Thyroid gland (tissue), 4 donors: ENCODE measurements around the gene ZNF791. TPM values are rescaled to one million over a fixed set of nuclear protein-coding genes. Genes with fewer than 3 reads are reported as not detected.

Experiments used
- DNase-seq, 2 donors: peaks; one replicate each; pipeline ENCODE4 v3.0.0-alpha.2; 2019
- H3K27ac ChIP-seq, 3 donors: fragments of 200-600 bp; sonication (generic); 1 replicate in 2 of 3; 2 replicates in 1 of 3; pipeline ENCODE4 v1.5.1; 2016 to 2019; ENCODE audit warnings: mild to moderate bottlenecking in 1 of 3, moderate library complexity in 1 of 3
- H3K27me3 ChIP-seq: fragments of 200-600 bp; sonication (generic); one replicate; pipeline ENCODE4 v1.5.1; 2019
- H3K36me3 ChIP-seq, 2 donors: fragments of 200-600 bp; sonication (generic); one replicate each; pipeline ENCODE4 v1.5.1; 2016 to 2019
- H3K4me1 ChIP-seq, 2 donors: fragments of 200-600 bp; sonication (generic); one replicate each; pipeline ENCODE4 v1.5.1; 2017 to 2019
- H3K4me3 ChIP-seq, 3 donors: fragments of 200-600 bp; sonication (generic); replicated peaks in 1 of 3; 1 replicate in 2 of 3; 2 replicates in 1 of 3; pipeline ENCODE4 v1.5.1; 2016; ENCODE audit warnings: mild to moderate bottlenecking in 1 of 3
- H3K9me3 ChIP-seq: fragments of 200-600 bp; sonication (generic); one replicate; pipeline ENCODE4 v1.5.1; 2017
- CTCF ChIP-seq, 6 experiments: fragments of 200-600 bp in 3 of 6; fragments of 450-650 bp in 3 of 6; sonication (generic) in 3 of 6; IDR thresholded peaks; one replicate each; pipeline ENCODE4 v1.5.1; 2016 to 2019; ENCODE audit warnings: antibody characterized with exemption in 6 of 6, mild to moderate bottlenecking in 2 of 6, inconsistent platforms in 1 of 6, moderate library complexity in 1 of 6
- POLR2A ChIP-seq, 2 donors: fragments of 450-650 bp; IDR thresholded peaks; one replicate each; pipeline ENCODE4 v1.6.1; 2017; ENCODE audit warnings: antibody characterized with exemption in 2 of 2, mild to moderate bottlenecking in 2 of 2, moderate library complexity in 1 of 2
- WGBS, 2 donors: methylation state at CpG; one replicate each; pipeline ENCODE4 v1.1.5; 2017; 5-methylcytosine and 5-hydroxymethylcytosine counted together
- intact Hi-C: fragments of 100-400 bp; cut with DNase I; formaldehyde crosslinking; loops from one replicate; pipeline ENCODE4 v1.15.1; 2023
- total RNA-seq, 4 donors: library from RNA; depleted of rRNA; stranded (reverse); fragments of >200 nt; gene quantifications; one replicate each; pipeline ENCODE4 v1.2.3, GENCODE V29; 2016

ZNF791 gene
- total RNA-seq, 4 donors from 2014 or later, result 37.8 to 44.9 (median 39.5) TPM

GRCh38 chr19:12668346-12668745, 57.6 kb downstream of the ZNF791 start:
- no peak for DNase-seq
- intact Hi-C loops, result no loop called here
- H3K27ac ChIP-seq, result peak overlapping the region in 2 of 3 donors; percentile 95 to 98
- H3K9me3 ChIP-seq, result no peaks in the 10 kb centered on the region
- peaks cover 10 to 13% of the 10 kb centered on the region in 2 donors for H3K36me3 ChIP-seq
- H3K4me1 ChIP-seq, result peaks cover 21 to 34% of the 10 kb centered on the region in 2 donors
- WGBS, 2 donors, result 62 to 70% methylated on average over 7 to 8 of the region's 8 CpGs
- no peaks in the 10 kb centered on the region for H3K27me3 ChIP-seq
- TF ChIP-seq CTCF (IDR thresholded peaks at IDR 0.05) (no peak), POLR2A (IDR thresholded peaks at IDR 0.05) (no peak)
- peak overlapping the region; percentile 55 to 61 (median 61) for H3K4me3 ChIP-seq

DNA sequence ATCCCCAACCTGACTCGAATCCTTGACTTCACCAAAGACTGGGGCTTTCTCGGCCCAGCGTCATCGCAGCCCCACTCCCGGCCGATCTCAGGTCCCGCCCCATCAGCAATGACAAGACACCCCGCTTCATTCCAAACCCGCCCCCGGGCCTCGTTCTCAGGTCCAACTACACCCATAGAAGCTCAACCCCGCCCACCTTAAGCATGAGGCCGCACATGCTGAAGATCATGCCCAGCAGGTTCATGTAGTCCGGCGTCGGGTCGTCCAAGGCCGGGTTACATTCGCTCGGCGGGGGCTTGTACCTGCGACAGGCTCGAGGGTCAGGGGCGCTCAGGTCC, 58.2 kb downstream of the ZNF791 start:
- peak; percentile 56 to 68 for DNase-seq
- WGBS, 2 donors, result 0% methylated on average over 12 to 24 of the region's 24 CpGs
- intact Hi-C loops, result no loop called here

DNA sequence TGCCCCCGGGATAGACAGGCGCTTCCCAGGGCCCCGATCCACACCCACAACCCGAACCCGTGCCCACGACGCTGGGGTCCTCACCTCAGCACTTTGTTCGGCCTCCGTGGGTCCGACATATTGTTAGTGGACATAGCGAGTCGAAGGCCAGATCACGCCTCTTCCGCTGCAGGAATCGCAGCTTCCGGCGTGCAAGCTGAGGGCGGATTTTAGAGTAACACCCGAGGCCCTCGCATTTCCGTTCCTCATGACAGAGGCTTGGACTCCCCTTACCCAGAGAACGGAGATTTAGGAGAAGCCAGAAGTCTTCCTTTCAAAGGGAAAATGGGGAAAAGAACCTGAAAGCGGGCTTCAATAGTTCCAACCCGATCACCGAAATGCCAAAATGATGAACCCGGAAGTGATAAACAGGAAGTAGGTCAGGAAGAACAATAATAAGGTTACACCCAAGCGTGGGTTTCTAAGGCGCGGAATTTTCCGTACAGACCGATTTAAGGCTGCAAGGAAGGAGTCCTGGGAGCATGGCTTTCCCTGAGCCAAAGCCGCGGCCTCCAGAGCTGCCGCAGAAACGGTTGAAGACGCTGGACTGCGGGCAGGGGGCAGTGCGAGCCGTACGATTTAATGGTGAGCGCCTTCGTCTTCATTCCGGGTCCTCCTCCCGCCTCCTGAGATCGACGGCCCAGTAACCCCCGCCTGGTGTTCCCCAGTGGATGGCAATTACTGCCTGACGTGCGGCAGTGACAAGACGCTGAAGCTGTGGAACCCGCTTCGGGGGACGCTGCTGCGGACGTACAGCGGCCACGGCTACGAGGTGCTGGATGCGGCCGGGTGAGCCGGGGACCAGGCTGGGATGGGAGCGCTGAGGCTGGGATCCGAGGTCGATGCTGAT, 58.8 kb downstream of the ZNF791 start:
- WGBS, 2 donors, result 0 to 1% methylated on average over 31 to 39 of the region's 64 CpGs
- no peaks in the 10 kb centered on the region for H3K9me3 ChIP-seq
- H3K27ac ChIP-seq, result peak overlapping the region; percentile 89 to 98 (median 95)
- intact Hi-C loops, result loop anchor here (10.0 kb wide), 1 partner anchor 175 kb away; no protein-coding TSS in a partner anchor
- peaks cover 17 to 19% of the 10 kb centered on the region in 2 donors for H3K36me3 ChIP-seq
- H3K4me3 ChIP-seq, result peak overlapping the region; percentile 55 to 61 (median 61)
- no peaks in the 10 kb centered on the region for H3K27me3 ChIP-seq
- H3K4me1 ChIP-seq, result peaks cover 21 to 34% of the 10 kb centered on the region in 2 donors
- TF ChIP-seq CTCF (IDR thresholded peaks at IDR 0.05) (no peak), POLR2A (IDR thresholded peaks at IDR 0.05) (peak in 1 of 2 donors; percentile 50)
- peak; percentile 77 to 81 for DNase-seq

More for the DNA sequence above, 58.2 kb downstream of the ZNF791 start:
- TF ChIP-seq CTCF (IDR thresholded peaks at IDR 0.05), result no peak
- H3K27ac ChIP-seq, result peak overlapping the region; percentile 89 to 98 (median 95)
- H3K4me3 ChIP-seq, result peak overlapping the region; percentile 55 to 61 (median 61)
- H3K4me1 ChIP-seq, result peaks cover 21 to 34% of the 10 kb centered on the region in 2 donors
- peaks cover 11 to 12% of the 10 kb centered on the region in 2 donors for H3K36me3 ChIP-seq
- H3K27me3 ChIP-seq, result no peaks in the 10 kb centered on the region
- H3K9me3 ChIP-seq, result no peaks in the 10 kb centered on the region

DNA sequence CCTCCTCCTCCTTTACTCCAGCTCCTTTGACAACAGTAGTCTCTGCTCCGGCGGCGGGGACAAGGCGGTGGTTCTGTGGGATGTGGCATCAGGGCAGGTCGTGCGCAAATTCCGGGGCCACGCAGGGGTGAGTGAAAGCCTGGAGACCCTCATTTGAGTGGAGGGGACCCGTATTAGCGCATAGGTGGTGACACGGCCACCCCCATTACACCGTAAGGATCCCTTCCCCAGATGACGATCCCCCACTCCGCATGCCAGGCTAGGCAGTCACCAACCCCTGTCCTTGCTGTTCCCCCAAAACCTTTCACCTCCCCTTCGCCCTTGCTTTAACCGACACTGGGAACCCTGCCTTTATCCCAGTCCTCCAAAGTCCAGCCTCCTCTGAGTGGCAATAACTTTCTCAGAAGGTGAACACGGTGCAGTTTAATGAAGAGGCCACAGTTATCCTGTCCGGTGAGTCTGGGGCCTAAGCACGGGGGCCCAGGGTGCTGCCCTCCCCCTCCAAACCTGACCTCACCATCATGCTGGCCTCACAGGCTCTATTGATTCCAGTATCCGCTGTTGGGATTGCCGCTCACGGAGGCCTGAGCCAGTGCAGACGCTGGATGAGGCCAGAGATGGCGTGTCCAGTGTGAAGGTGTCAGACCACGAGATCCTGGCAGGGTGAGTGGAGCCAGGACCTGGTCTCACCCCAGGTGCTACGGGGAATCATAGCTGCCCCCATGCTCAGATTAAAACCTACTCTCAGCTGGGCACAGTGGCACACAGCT, 59.6 kb downstream of the ZNF791 start:
- 37 to 58% methylated on average over 17 to 26 of the region's 26 CpGs for WGBS, 2 donors
- intact Hi-C loops, result loop anchor here (10.0 kb wide), 1 partner anchor 174 kb away; no protein-coding TSS in a partner anchor
- Histone ChIP-seq H3K27ac (peak overlapping the region in 1 of 3 donors; percentile 95), H3K36me3 (peaks cover 24 to 27% of the 10 kb centered on the region in 2 donors), H3K27me3 (no peaks in the 10 kb centered on the region), H3K4me1 (peaks cover 21 to 34% of the 10 kb centered on the region in 2 donors), H3K4me3 (peak overlapping the region; percentile 55 to 61 (median 61)), H3K9me3 (no peaks in the 10 kb centered on the region)
- TF ChIP-seq CTCF (IDR thresholded peaks at IDR 0.05) (no peak), POLR2A (IDR thresholded peaks at IDR 0.05) (no peak)
- peak in 1 of 2 donors; percentile 7 for DNase-seq
